ENCODE measurements around the gene LARGE1. TPM values are rescaled to one million over a fixed set of nuclear protein-coding genes. Genes with fewer than 3 reads are reported as not detected.

LARGE1 gene
- total and polyA plus RNA-seq, 2 of the 8 experiments (the other 6 are each of a cell fraction or from before 2014, with no cell fraction given): 43.7 to 83.0 TPM

GRCh38 chr22:33739516-33739915 lies 180.8 kb downstream of the LARGE1 start:
- H4K20me1 ChIP-seq (replicated peaks in 1 of 2; ENCODE audit: control insufficient read depth in 1 of 2, insufficient read depth in 2 of 2, low read length in 2 of 2): peaks cover 4 to 9% of the 10 kb centered on the region in 2 experiments
- H3K9me3 ChIP-seq (ENCODE audit: insufficient read depth in 2 of 2, low read depth in 1 of 2, low read length in 1 of 2): no peaks in the 10 kb centered on the region
- H3K36me3 ChIP-seq (ENCODE audit: control insufficient read depth in 2 of 4, insufficient read depth in 4 of 4, low read length in 3 of 4): no peaks in the 10 kb centered on the region; a peak in 1 of 8 replicates
- 88% methylated on average over 4 of the region's 4 CpGs; no CpG with 5 or more reads in 1 of the 2 experiments for WGBS, 2 experiments (ENCODE audit: extremely low coverage in 1 of 2, insufficient coverage in 1 of 2, insufficient read length in 1 of 2, insufficient replicate concordance in 2 of 2, low coverage in 1 of 2, low lambda C conversion rate in 2 of 2, missing lambda C conversion rate in 1 of 2)
- no peak overlapping the region for H2BK120ac ChIP-seq (replicated peaks; ENCODE audit: low read depth, low read length)
- no peak overlapping the region for H3K4me3 ChIP-seq (ENCODE audit: extremely low read depth in 1 of 4, insufficient read depth in 2 of 4, low read depth in 3 of 4, low read length in 4 of 4)
- H3K79me2 ChIP-seq (ENCODE audit: control insufficient read depth in 1 of 2, insufficient read depth in 2 of 2, low read length in 2 of 2): peaks cover 0 to 95% of the 10 kb centered on the region in 2 experiments
- H3K18ac ChIP-seq (ENCODE audit: extremely low read depth, low read length): no peak overlapping the region
- no peak overlapping the region for H3K56ac ChIP-seq (replicated peaks; ENCODE audit: insufficient read length, low read depth, low read length)
- FAIRE-seq: no peak
- H3K4me2 ChIP-seq (ENCODE audit: insufficient read depth in 1 of 2, low read depth in 2 of 2, low read length in 2 of 2): no peak overlapping the region
- H2AK5ac ChIP-seq (ENCODE audit: low read depth, low read length): no peak overlapping the region
- CTCF ChIA-PET (ENCODE audit: partially characterized antibody): interaction anchor here (1.2 to 1.6 kb wide), 3 partner anchors 9 to 17 kb away, joined by 4 to 6 read pairs (median 5); no protein-coding TSS in a partner anchor
- H3K14ac ChIP-seq (ENCODE audit: insufficient read length): no peak overlapping the region
- H3K79me1 ChIP-seq (ENCODE audit: low read depth, low read length): peaks cover 16% of the 10 kb centered on the region
- no peak overlapping the region for H3K27ac ChIP-seq (ENCODE audit: low read depth, low read length)
- no peaks in the 10 kb centered on the region for H3K27me3 ChIP-seq (replicated peaks in 1 of 4; ENCODE audit: control insufficient read depth in 3 of 4, extremely low read depth in 1 of 4, insufficient read depth in 3 of 4, low read length in 3 of 4)
- H2BK20ac ChIP-seq (ENCODE audit: low read length): no peak overlapping the region
- H4K8ac ChIP-seq (ENCODE audit: extremely low read depth, insufficient read depth, low read length): no peak overlapping the region
- H2AFZ ChIP-seq (ENCODE audit: low read length): no peak overlapping the region
- H3K4me1 ChIP-seq (replicated peaks in 1 of 4; ENCODE audit: control insufficient read depth in 3 of 4, insufficient read depth in 4 of 4, low read length in 3 of 4): peaks cover 7 to 31% (median 24%) of the 10 kb centered on the region in 4 experiments; a peak in 6 of 7 replicates
- no peaks in the 10 kb centered on the region; the same call in 1 of the 2 replicates for H3K23me2 ChIP-seq (ENCODE audit: low read depth, low read length)
- POLR2A ChIA-PET (ENCODE audit: partially characterized antibody): interaction anchor here (0.6 kb wide), 1 partner anchor 11 kb away, joined by 3 read pairs; no protein-coding TSS in a partner anchor
- no peak overlapping the region for H4K91ac ChIP-seq (replicated peaks; ENCODE audit: insufficient read length, low read length)
- no peak overlapping the region for H3K23ac ChIP-seq (ENCODE audit: insufficient read length)
- no peak overlapping the region for H2BK5ac ChIP-seq (ENCODE audit: low read depth, low read length)
- no peak overlapping the region for H2BK12ac ChIP-seq (ENCODE audit: low read depth, low read length)
- no peak overlapping the region for H3K4ac ChIP-seq (replicated peaks; ENCODE audit: insufficient read length, low read depth, low read length)
- no peak for DNase-seq (ENCODE audit: low read depth in 1 of 2, low spot score in 2 of 2)
- no peak overlapping the region for H3K9ac ChIP-seq (replicated peaks in 1 of 4; ENCODE audit: extremely low read depth in 1 of 4, low read depth in 3 of 4, low read length in 3 of 4)
- H2BK15ac ChIP-seq (ENCODE audit: low read length): no peak overlapping the region
- H4K5ac ChIP-seq (ENCODE audit: insufficient read length, low read depth, low read length): no peak overlapping the region
- TF ChIP-seq CBX5 (IDR thresholded peaks at IDR 0.05; ENCODE audit: low read depth, low read length) (no peak), KDM4A (IDR thresholded peaks at IDR 0.05; ENCODE audit: low read depth, low read length, severe bottlenecking) (no peak), JUN (IDR thresholded peaks at IDR 0.05; ENCODE audit: low read depth, low read length) (no peak)
